Activated T-cell treated with anti-CD3 and anti-CD28 coated beads, Interleukin-2, amount 50 U/mL, for 48 hours (primary cell): ENCODE measurements around the gene DCDC2.
A peak's percentile ranks its signal among the peaks of the same experiment; 100 is the strongest.
"Not testable (repeated sequence)": the region's sequence is repeated elsewhere in the genome, so short reads cannot be mapped to it uniquely, and the experiment has no call there.

ENCODE experiments used
- DNase-seq, 2 experiments: peaks; one replicate each; pipeline ENCODE4 v3.0.0-alpha.2; 2020

DCDC2 gene

DNA sequence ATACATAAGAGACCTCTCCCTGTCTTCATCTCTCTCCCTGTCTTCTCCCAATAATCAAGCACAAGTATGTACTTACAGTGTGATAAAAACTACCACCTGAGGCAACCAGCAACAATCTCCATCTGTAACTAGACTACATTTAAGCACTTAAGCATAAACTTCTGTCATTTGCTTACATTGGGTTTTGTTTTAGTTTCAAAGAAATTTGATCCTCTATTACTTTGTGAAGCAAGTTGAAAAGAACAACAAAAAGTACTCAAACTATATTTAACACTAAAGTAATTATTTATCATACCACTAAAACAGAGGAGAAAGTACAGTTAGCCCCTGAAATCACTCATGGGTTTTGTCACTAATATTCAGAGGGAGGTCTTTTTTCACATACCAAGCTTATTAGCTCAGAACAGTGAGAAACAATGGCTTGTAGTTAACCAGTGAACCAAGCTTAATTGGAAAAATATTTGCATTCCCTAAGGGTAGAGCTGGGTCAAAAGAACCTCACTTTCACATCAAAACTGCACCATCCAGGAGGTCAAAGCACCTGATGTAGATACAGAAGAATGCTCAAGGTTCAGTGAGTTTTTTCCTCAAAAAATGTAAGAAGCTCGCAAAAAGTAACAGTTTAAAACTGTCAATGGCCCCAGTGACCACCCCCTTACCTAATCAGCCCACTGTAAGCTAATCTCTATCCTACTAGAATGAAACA lies 34.1 kb downstream of the DCDC2 start:
- no peak for DNase-seq

DNA sequence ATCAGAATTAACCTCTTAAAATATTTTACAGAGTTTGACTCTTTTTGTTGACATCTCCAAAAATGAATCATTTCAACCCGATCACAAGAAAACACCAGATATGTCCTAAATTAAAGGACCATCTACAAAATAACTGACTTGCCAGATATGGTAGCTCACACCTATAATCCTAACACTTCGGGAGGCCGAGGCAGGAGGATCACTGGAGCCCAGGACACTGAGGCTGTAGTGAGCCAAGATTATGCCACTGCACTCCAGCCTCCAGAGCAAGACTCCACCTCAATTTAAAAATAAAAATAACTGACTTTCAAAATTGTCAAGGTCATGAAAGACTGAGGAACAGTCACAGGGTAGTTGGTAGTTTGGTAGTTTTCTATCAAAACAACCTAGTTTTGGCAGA lies 34.9 kb downstream of the DCDC2 start:
- DNase-seq = no peak

DNA sequence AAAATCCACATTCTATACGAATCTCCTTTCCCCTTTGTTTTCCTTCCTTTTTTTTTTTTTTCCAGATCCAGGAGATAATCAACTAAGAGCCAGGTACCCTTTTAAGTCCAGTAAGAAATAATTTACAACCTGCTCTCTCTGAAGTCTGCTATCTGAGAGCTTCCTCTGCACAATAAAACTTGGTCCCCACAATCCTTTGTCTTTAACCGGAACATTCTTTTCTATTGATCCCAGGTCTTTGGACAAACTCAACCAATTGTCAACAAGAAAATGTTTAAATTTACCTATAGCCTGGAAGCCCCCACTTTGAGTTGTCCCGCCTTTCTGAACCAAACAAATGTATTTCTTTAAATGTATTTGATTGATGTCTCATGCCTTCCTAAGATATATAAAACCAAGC lies 35.4 kb downstream of the DCDC2 start:
- not testable (repeated sequence) for DNase-seq

DNA sequence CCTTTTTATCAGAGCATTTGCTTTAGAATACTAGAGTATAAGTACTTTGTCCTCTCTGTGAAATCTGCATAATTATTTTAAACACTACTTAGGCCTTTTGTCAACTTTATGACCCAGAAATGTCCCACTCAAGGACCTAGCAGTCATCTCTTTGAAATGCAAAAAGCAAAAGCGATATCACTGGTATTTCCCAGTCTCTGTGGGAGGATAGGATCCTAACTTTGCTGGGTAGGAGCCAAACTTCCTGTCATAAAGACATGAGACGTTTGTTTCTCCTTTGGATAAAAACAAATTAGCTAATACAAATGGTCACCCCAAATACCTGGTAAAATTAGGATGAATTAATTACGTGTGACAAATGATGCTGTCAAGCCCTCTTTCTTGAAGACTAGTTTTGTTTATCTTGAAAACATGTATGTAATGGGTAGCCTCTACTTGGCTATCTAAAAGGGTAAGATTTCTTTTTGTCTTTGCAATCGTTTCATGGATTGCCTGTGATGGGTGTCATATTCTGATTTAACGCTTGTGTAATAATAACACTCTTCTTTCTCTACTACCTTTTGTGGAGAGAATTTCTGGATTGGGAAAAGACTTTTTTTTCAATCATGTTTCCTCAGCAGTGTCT lies 36.2 kb downstream of the DCDC2 start:
- DNase-seq = no peak

DNA sequence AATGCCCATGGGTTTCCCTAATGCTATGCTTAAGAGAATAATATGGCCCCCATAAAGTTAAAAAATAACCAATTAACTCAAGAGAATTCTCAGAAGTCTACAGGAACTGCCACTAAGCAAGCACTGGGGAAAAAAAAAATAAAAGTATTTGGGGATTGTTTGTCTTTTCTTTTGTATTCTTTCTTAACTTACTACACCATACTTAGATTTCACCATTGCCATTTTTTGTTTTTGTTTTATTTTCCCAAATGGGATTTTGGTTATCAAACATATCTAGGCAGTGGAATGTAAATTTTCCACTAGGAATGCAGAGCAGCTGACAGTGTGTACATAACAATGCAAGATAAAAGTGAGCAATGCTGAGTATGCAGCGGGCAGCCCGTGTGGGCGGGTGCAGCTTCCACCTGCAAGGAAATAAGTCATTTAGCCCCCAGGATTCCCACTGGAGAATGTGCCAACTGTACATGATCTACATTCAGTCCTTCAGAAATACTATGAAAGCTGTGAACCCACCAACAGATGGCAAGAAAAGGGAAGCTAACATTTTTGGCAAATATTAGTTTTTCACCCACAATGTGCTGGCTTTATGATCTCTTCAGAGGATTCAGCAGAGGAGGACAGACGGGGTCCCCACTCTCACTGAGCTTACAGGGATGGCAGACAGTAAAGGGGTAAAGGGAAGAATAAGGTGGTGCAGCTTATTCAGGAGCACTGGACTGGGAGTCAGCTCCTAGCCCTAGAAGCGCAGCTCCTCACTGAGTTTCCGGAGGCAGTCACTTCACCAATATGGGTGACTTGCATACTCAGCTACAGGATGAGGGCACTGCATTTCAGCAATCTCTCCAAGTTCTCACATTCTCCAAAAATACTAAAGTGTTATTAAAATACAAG lies 44.4 kb downstream of the DCDC2 start:
- DNase-seq = no peak

DNA sequence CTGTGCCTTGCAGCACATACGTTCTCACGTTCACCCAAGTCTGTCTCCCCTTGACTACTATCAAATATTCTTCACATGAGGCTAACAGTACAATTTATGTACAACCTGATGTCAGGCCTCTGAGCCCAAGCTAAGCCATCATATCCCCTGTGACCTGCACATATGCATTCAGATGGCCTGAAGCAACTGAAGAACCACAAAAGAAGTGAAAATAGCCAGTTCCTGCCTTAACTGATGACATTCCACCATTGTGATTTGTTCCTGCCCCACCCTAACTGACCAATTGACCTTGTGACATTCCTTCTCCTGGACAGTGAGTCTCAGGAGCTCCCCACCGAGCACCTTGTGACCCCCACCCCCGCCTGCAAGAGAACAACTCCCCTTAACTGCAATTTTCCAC lies 46.1 kb downstream of the DCDC2 start:
- not testable (repeated sequence) for DNase-seq

DNA sequence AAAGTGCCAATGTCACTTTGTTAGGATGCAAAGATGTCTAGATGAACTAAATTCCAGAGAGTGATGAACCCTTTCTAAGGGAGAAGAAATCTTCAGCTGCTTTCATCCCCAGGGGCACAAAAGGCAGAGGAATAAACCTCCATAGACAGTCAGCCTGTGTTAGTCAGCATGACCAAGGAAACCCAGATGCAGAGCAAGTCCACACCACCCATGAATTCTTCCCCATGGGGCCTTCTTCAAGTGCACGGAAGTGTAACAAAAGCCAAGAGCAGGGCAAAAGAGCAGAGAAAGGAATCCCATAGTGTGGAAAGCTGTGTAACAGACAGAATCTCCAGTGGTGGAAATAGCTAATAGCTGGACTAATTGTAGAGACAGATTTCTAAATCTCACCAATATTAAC lies 50.0 kb downstream of the DCDC2 start:
- no peak for DNase-seq

DNA sequence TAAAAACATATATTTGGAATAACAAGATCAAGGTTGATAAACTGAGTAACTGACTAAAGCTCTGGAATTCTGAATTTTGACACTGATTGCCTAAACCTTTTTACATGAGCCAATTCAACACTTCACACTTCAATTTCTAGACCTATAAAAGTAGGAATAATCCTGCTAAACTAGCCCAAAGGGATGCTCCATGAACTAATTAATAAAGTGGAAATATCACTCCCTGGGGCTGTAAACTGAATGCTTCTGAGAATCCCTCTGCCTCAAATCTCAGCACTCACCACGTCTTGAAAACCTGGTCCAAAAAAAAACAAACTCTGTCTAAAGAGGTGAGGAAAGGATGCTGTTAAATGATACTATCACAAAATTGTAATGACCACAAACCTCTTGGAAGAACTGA lies 50.9 kb downstream of the DCDC2 start:
- DNase-seq = no peak

DNA sequence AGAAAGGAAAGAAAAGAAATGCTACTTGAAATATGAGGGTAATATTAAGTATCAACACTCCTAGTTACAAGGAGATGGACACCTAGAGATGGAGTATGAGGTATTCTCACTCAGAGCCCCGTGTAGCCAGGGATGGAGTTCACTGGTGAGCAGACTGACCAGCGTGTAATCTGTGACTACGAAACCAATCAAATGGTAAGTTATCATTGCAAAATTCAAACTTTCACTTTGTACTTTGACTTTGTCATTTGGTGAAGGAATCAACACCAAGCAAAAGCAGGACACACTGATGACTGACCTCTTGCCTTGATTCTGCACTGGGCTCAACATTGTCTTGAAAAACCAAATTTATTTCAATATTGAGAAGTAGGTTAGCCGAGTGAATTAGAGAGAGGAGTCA lies 51.8 kb downstream of the DCDC2 start:
- DNase-seq = no peak

DNA sequence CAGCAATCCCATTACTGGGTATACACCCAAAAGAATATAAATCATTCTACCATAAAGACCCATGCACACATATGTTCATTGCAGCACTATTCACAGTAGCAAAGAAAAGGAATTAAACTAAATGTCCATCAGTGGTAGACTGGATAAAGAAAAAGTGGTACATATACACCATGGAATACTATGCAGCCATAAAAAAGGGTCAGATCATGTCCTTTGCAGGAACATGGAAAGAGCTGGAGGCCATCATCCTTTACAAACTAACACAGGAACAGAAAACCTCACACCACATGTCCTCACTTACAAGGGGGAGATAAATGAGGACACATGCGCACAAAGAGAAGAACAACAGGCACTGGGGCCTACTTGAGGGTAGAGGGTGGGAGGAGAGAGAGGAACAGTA lies 60.9 kb downstream of the DCDC2 start:
- no peak for DNase-seq

DNA sequence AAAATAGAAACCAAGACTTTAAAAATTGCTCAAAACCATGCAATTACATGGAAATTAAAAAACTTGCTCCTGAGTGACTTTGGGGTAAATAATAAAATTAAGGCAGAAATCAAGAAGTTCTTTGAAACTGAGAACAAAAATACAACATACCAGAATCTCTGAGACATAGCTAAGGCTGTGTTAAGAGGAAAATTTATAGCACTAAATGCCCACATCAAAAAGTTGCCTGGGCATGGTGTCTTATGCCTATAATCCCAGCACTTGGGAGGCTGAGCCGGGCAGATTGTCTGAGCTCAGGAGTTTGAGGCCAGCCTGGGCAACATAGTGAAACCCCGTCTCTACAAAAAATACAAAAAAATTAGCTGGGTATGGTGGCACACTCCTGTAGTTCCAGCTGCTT lies 64.0 kb downstream of the DCDC2 start:
- not testable (repeated sequence) for DNase-seq

DNA sequence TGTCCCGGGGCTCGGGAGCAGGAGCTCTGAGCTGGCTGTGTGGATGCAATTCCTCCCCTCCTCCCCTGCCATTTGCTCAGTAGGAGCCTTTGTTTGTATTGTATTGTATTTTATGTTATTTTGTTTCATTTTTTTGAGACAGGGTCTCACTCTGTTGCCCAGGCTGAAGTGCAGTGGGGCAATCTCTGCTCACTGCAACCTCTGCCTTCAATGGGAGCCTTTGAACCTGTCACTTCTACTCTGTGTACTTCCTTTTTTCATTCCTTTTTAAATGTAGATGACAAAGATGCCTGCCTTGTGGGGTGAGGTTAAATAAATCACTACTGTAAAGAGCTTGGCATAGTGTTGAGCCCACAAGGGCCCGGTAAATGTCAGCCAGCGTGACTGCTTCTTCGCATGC lies 70.6 kb downstream of the DCDC2 start:
- no peak for DNase-seq

DNA sequence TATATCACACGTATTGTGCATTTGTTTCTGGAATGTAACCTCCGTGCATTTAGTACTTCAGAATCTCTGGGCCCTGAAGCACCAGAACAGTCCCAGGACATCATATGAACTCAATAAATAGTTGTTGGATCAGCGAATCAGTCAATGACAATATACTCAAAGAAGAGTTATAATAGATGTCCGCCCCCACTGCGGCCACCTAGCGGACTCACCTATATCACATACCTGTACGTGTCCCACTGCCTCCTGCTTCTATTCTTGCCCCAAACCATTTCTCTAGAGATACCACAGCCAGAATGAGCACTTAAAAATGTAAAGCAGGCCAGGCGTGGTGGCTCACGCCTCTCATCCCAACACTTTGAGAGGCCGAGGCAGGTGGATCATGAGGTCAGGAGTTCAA lies 73.9 kb downstream of the DCDC2 start:
- no peak for DNase-seq

DNA sequence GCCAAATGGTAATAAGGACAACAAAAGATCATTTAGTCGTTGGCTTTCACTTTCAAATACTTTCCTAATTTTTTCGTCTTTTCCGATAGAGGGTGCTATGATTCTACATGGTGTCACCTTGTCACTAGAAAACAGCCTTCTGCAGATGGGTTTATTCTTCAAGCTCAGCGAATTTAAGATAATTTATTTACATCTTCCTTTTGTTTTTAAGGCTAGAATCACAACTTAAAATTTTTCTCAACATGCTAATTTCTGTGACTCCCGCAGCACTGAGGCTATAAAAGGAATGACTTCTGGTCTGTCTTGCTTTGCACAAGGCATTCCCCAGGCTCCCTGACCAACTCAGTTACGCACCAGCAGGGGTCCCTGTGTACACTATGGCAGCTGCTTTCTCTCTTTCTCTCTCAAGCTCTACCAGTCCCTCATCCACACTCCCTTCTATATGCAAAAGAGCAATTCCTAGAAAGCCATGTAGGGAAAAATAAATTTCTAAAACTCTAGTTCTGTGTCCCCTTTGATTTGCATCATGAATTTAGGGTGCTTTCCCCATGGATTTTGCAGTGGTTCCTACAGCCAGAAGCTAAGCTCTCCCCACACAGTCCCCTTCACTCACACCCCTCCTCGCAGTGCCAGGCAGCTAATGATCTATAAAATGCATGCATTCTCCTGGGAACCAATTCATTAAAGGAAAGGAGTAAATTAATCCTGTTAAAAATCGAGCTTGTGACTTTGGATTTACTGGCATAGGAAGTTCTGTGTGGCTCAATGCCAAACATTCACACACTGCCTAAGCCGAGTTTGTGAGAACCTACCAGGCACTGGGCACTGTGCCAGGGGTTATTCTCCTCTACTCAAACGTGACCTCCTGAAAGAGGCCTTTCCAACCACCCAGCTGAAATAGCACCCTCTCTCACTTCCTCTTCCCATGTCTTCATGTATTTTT lies 74.5 kb downstream of the DCDC2 start:
- DNase-seq = peak; percentile 45 to 49

DNA sequence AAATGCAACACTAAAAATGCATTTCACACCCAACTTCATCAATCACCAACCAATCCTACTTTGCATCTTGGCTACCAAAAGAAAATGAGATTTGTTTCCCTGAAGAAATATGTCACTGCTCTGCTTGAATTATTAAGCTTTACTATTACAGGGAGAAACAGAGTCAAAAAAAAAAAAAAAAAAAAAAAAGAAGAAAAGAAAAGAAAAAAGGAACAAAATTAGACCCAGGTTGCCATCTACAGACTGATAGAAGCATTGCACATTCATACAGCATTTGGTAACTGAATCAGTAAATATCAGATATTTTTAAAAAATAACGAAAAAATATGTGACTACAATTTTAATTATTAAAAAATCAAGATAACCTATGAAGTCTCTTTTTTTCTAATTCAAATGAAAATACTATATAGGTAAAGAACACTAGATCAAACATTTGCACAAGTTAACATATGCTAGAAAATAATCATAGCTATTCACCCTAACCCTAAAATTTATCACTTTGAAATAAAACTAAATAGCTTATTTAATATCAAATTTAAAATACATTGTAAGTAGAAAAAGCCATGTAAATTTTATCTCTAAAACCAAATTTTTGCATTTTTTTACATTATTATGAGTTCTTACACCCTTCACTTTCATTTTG lies 83.3 kb downstream of the DCDC2 start:
- DNase-seq = no peak

DNA sequence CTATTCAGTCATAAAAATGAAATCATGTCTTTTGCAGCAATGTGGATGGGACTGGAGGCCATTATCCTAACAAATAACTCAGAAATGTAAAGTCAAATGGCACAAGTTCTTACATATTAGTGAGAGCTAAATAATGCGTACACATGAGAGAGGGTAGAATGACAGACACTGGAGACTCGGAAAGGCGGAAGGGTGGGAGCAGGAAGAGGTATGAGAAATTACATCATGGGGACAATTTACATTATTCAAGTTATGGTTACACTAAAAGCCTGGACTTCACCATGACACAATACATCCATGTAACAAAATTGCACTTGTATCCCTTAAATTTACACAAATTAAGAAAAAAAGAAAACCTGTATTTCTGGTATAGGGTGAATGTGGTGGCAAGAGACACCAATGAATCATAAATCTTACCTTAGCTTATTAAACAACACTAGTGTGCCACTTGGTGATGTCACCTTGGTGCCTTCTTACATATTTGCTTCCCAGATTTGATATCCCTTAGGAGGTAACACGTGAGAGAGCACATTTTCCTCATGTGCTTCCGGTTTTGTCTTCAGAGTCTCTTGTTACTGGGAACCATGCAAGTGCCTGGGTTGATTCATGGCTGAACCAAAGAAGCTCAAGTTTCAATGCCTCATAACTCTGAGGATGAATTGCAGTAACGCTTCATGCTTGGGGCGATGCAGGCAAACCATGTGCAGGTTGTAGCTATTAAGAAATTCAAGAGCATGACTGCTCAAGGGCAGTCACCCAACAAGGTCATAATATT lies 84.6 kb downstream of the DCDC2 start:
- no peak for DNase-seq

DNA sequence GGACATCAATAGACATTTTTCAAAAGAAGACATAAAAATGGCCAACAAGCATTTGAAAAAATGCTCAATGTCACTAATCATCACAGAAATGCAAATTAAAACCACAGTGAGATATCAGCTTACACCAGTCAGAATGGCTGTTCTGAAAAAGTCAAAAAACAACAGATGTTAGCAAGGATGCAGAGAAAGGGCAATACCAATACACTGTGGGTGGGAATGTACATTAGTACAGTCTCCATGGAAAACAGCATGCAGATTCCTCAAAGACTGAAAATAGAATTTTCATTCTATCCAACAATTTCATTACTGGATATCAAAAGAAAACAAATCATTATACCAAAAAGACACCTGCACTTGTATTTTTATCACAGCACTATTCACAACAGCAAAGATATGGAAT lies 85.3 kb downstream of the DCDC2 start:
- no peak for DNase-seq

DNA sequence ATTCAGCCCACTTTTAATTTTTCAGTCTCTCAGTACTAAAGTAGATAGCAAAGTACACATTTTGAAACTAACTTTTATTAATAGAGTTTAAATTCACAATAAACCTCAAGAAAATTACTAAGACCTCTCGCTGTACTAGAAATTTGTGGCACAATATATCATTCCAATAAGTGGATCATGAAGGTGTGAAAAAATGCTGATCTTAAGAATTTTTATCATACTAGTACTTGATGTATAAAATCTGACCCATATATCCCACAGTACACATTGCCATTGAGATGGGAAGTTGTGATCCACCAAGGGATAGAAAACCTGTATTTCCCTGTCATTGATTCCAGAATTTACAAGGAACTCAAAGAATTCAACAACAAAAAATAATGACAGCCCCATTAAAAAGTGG lies 85.7 kb downstream of the DCDC2 start:
- no peak for DNase-seq

DNA sequence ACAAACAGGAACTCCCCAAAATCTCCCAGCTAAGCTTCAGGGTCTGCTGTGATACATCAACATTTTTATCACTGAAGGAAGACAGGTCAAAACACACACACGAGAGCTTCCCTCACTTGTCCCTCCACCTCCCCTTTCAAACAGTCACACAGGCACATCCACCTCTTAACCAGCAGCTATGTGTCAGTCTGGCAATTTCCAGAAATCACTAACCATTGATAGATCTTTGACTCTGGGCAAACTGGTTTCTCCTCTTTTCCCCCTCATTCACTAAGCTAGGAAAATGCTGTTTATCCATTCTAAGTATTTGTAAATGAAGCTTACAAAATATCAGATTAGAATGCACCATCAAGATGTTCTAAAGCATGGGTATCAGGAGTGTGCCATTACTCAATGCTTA lies 87.8 kb downstream of the DCDC2 start:
- no peak for DNase-seq

DNA sequence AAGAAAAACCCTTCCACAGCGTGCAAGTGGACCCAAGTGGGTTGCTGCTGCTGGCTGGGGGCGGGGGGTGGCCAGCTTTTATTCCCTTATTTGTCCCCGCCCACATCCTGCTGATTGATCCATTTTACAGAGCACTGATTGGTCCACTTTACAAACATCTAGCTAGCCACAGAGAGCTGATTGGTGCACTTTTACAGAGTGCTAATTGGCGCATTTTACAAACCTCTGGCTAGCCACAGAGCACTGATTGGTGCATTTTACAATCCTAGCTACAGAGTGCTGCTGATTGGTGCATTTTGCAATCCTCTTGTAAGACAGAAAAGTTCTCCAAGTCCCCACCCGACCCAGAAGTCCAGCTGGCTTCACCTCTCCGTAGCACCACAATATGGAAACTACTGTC lies 99.6 kb downstream of the DCDC2 start:
- not testable (repeated sequence) for DNase-seq

DNA sequence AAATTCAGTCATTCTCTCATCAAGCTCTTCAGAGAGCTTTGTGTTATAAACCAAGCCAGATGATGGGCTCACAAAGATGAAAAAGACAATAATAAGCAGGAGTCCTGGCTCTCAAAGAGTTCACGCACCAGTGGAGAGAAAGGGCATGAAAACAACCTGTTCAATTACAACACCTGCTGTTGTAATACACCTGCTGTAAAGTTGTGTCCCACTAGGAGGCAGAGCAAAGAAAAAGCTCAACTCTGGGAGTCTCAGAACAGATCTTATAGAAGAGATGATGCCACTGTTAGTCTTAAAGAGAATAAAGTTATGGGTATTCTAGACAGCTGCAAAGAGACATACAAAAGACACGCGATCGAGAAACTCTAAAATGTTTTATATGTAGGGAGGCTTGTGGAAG lies 100.6 kb downstream of the DCDC2 start:
- no peak for DNase-seq
